H1 (cell line): ENCODE results near the gene MSL3B.

Experiments used
- BACH1 ChIP-seq: IDR thresholded peaks from 2 replicates; pipeline ENCODE4 v1.6.1; 2012; ENCODE audit warnings: low read length, improper control_type of control experiment
- NANOG ChIP-seq: IDR thresholded peaks from 2 replicates; pipeline ENCODE4 v1.6.1; 2011; ENCODE audit warnings: low read length, low read depth, mild to moderate bottlenecking, inconsistent platforms; ENCODE audit not compliant: insufficient read depth, poor library complexity, severe bottlenecking
- POU5F1 ChIP-seq: IDR thresholded peaks from 2 replicates; pipeline ENCODE4 v1.6.1; 2011; ENCODE audit warnings: low read depth, mild to moderate bottlenecking, low read length, moderate library complexity
- TCF12 ChIP-seq: IDR thresholded peaks from 2 replicates; pipeline ENCODE4 v1.6.1; 2011; ENCODE audit warnings: low read depth, mild to moderate bottlenecking, low read length
- TF ChIP-seq, protein P1 (sequence below), 3 experiments: IDR thresholded peaks; 1 replicate in 2 of 3; 2 replicates in 1 of 3; pipeline versions ENCODE4 v1.5.1 to v1.6.1; 2011; ENCODE audit warnings: low read length in 3 of 3, mild to moderate bottlenecking in 3 of 3, inconsistent platforms in 2 of 3, low read depth in 1 of 3, moderate library complexity in 1 of 3; ENCODE audit not compliant: insufficient read depth in 1 of 3; ENCODE audit errors: control extremely low read depth in 1 of 3

The MSL3B gene

DNA sequence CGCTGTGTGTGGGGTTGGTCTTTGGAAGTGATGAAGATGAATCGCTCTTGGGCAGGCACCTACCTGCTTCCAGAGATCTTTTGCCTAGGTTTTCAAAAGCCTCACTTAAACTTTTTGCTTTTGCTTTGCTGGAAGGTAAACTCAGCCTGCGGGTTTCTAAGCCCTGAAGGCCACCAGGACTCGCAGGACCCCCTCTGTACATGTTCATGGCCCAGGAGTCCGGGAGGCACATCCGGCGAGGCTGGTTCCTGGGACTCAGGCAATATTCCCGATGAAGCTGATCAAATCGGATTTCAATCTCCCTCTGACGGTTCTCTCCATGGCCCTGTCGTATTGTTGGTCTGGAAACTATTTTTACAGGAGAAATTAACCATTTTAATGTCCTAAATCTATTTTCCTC is 27.0 kb downstream of the MSL3B start (continued):
- TF ChIP-seq, protein P1, sequence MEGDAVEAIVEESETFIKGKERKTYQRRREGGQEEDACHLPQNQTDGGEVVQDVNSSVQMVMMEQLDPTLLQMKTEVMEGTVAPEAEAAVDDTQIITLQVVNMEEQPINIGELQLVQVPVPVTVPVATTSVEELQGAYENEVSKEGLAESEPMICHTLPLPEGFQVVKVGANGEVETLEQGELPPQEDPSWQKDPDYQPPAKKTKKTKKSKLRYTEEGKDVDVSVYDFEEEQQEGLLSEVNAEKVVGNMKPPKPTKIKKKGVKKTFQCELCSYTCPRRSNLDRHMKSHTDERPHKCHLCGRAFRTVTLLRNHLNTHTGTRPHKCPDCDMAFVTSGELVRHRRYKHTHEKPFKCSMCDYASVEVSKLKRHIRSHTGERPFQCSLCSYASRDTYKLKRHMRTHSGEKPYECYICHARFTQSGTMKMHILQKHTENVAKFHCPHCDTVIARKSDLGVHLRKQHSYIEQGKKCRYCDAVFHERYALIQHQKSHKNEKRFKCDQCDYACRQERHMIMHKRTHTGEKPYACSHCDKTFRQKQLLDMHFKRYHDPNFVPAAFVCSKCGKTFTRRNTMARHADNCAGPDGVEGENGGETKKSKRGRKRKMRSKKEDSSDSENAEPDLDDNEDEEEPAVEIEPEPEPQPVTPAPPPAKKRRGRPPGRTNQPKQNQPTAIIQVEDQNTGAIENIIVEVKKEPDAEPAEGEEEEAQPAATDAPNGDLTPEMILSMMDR (IDR thresholded peaks at IDR 0.05; ENCODE audit: control extremely low read depth in 1 of 3, insufficient read depth in 1 of 3, low read depth in 1 of 3, low read length in 3 of 3) = no peak
- no peak for TF ChIP-seq BACH1
- TF ChIP-seq TCF12 = no peak
- TF ChIP-seq POU5F1 = no peak
- TF ChIP-seq NANOG = no peak
